Neural progenitor cell (in vitro differentiated cells): ENCODE measurements around the gene QKI. TPM values are rescaled to one million over a fixed set of nuclear protein-coding genes. Genes with fewer than 3 reads are reported as not detected.

Source experiments
- DNase-seq: peaks from one replicate; pipeline ENCODE4 v3.0.0-alpha.2; 2016; ENCODE audit warnings: low spot score
- H2AFZ ChIP-seq: fragments of 200-600 bp; sonication (generic); replicated peaks from 2 replicates; pipeline ENCODE4 v1.6.1; 2016; ENCODE audit warnings: antibody characterized with exemption
- H3F3A ChIP-seq: fragments of 200-600 bp; sonication (generic); 2 replicates; pipeline ENCODE4 v1.6.1; 2016; ENCODE audit warnings: antibody characterized with exemption, low read depth
- H3K27ac ChIP-seq: fragments of 200-600 bp; sonication (generic); 2 replicates; pipeline ENCODE4 v1.5.1; 2016; ENCODE audit warnings: mild to moderate bottlenecking
- H3K27me3 ChIP-seq: fragments of 200-600 bp; sonication (generic); 2 replicates; pipeline ENCODE4 v1.6.1; 2016; ENCODE audit warnings: mild to moderate bottlenecking, moderate library complexity
- H3K36me3 ChIP-seq: fragments of 200-600 bp; sonication (generic); 2 replicates; pipeline ENCODE4 v1.5.1; 2016
- H3K4me1 ChIP-seq: fragments of 200-600 bp; sonication (generic); 2 replicates; pipeline ENCODE4 v1.6.1; 2016; ENCODE audit warnings: mixed run types
- H3K4me2 ChIP-seq: fragments of 200-600 bp; sonication (generic); 2 replicates; pipeline ENCODE4 v1.6.1; 2016
- H3K4me3 ChIP-seq: fragments of 200-600 bp; sonication (generic); 2 replicates; pipeline ENCODE4 v1.5.1; 2016
- H3K79me2 ChIP-seq: fragments of 200-600 bp; sonication (generic); 2 replicates; pipeline ENCODE4 v1.6.1; 2016; ENCODE audit warnings: low read depth
- H3K9ac ChIP-seq: fragments of 200-600 bp; sonication (generic); 2 replicates; pipeline ENCODE4 v1.6.1; 2016
- H3K9me3 ChIP-seq: fragments of 200-600 bp; sonication (generic); 2 replicates; pipeline ENCODE4 v1.5.1; 2016; ENCODE audit warnings: low read depth
- H4K20me1 ChIP-seq: fragments of 200-600 bp; sonication (generic); 2 replicates; pipeline ENCODE4 v1.6.1; 2016; ENCODE audit warnings: low read depth
- H3K27ac Mint-ChIP-seq: 3 replicates; pipeline ENCODE4 v1.8.0; 2021; ENCODE audit warnings: mixed read lengths
- H3K27me3 Mint-ChIP-seq: 2 replicates; pipeline ENCODE4 v1.8.0; 2022; ENCODE audit warnings: low read depth, mild to moderate bottlenecking, inconsistent platforms, moderate library complexity, mixed read lengths; ENCODE audit not compliant: insufficient read depth
- H3K36me3 Mint-ChIP-seq: 3 replicates; pipeline ENCODE4 v1.8.0; 2021; ENCODE audit warnings: mixed read lengths
- H3K4me1 Mint-ChIP-seq: 3 replicates; pipeline ENCODE4 v1.8.0; 2021; ENCODE audit warnings: mixed read lengths
- H3K4me3 Mint-ChIP-seq: 3 replicates; pipeline ENCODE4 v1.8.0; 2021; ENCODE audit warnings: mild to moderate bottlenecking, moderate library complexity, mixed read lengths
- H3K9me3 Mint-ChIP-seq: 3 replicates; pipeline ENCODE4 v1.8.0; 2020; ENCODE audit warnings: mixed read lengths
- EZH2 ChIP-seq: fragments of 200-600 bp; sonication (generic); IDR thresholded peaks from 2 replicates; pipeline ENCODE4 v1.6.1; 2017; ENCODE audit warnings: antibody characterized with exemption, mild to moderate bottlenecking, moderate library complexity
- EZH2phosphoT487 ChIP-seq: fragments of 200-600 bp; sonication (generic); IDR thresholded peaks from 2 replicates; pipeline ENCODE4 v1.6.1; 2017; ENCODE audit warnings: antibody characterized with exemption
- total RNA-seq: library from RNA; depleted of rRNA; stranded (reverse); fragments of >200 nt; gene quantifications from 2 replicates; pipeline ENCODE4 v1.2.3, GENCODE V29; 2015; ENCODE audit warnings: low replicate concordance
- TF ChIP-seq, protein P1 (sequence below): fragments of 200-600 bp; sonication (generic); IDR thresholded peaks from 2 replicates; pipeline ENCODE4 v1.5.1; 2017; ENCODE audit warnings: antibody characterized with exemption, mild to moderate bottlenecking

Gene QKI
- total RNA-seq, 1 donor from 2014 or later = 212 TPM

DNA sequence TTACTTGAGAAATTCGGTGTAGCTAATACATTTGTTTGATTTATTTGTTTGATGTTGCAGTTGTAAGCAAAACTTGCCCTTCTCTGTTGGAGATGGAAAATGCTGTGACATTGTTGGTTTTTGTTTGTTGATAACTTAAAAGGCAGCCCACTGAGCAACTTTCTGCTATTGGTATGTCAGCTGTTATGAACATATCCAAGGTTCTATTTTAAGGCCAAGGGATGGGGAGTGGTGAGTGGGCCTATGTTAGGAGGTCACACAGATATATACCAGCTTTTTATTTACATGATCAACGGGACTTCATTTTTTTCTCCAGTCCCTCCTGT lies 5.7 kb downstream of the QKI start:
- Histone ChIP-seq H3K4me2 (peak overlapping the region; percentile 96), H3K4me1 (peaks cover 50% of the 10 kb centered on the region), H3K79me2 (peaks cover 100% of the 10 kb centered on the region), H3K9ac (no peak overlapping the region), H3K36me3 (no peaks in the 10 kb centered on the region), H3K4me3 (peak overlapping the region; percentile 7), H2AFZ (no peak overlapping the region), H3K9me3 (no peaks in the 10 kb centered on the region), H3F3A (peaks cover 8% of the 10 kb centered on the region), H3K27ac (no peak overlapping the region), H4K20me1 (peaks cover 95% of the 10 kb centered on the region), H3K27me3 (no peaks in the 10 kb centered on the region)
- Mint-ChIP-seq H3K9me3 (peaks cover 31% of the 10 kb centered on the region), H3K36me3 (peaks cover 36% of the 10 kb centered on the region), H3K4me1 (peaks cover 32% of the 10 kb centered on the region), H3K27me3 (peaks cover 5% of the 10 kb centered on the region), H3K27ac (no peak overlapping the region), H3K4me3 (peak overlapping the region; percentile 84)
- TF ChIP-seq EZH2phosphoT487 (no peak), EZH2 (no peak)
- TF ChIP-seq, protein P1, sequence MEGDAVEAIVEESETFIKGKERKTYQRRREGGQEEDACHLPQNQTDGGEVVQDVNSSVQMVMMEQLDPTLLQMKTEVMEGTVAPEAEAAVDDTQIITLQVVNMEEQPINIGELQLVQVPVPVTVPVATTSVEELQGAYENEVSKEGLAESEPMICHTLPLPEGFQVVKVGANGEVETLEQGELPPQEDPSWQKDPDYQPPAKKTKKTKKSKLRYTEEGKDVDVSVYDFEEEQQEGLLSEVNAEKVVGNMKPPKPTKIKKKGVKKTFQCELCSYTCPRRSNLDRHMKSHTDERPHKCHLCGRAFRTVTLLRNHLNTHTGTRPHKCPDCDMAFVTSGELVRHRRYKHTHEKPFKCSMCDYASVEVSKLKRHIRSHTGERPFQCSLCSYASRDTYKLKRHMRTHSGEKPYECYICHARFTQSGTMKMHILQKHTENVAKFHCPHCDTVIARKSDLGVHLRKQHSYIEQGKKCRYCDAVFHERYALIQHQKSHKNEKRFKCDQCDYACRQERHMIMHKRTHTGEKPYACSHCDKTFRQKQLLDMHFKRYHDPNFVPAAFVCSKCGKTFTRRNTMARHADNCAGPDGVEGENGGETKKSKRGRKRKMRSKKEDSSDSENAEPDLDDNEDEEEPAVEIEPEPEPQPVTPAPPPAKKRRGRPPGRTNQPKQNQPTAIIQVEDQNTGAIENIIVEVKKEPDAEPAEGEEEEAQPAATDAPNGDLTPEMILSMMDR = no peak
- no peak for DNase-seq

DNA sequence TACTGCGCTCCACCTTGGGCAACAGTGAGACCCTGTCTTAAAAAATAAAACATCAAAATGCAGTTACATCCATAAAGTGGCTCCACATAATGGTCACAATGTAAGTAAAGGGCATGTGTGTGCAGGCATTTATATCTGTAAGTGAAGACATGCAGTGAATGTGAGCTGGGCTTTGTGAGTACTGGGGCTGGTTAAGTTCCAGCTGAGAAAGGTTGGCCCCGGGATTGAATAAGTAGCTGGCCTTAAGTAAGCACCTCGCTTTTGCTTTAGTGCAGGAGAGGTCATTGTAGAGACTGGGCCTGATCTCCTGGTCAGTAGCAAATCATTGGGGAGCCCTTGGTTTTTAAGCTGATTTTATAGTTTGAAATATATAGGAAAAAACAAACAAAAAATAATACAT lies 8.0 kb downstream of the QKI start:
- Histone ChIP-seq H4K20me1 (peaks cover 99% of the 10 kb centered on the region), H3K4me3 (no peak overlapping the region), H3K27ac (no peak overlapping the region), H3K36me3 (no peaks in the 10 kb centered on the region), H3K9me3 (no peaks in the 10 kb centered on the region), H3K79me2 (peaks cover 100% of the 10 kb centered on the region), H2AFZ (no peak overlapping the region), H3K27me3 (no peaks in the 10 kb centered on the region), H3K9ac (no peak overlapping the region), H3F3A (peaks cover 8% of the 10 kb centered on the region), H3K4me1 (peaks cover 56% of the 10 kb centered on the region), H3K4me2 (peak overlapping the region; percentile 21)
- TF ChIP-seq, protein P1 = no peak
- TF ChIP-seq EZH2 (no peak), EZH2phosphoT487 (no peak)
- Mint-ChIP-seq H3K4me1 (peaks cover 32% of the 10 kb centered on the region), H3K36me3 (peaks cover 43% of the 10 kb centered on the region), H3K27me3 (no peaks in the 10 kb centered on the region), H3K4me3 (no peak overlapping the region), H3K9me3 (peaks cover 43% of the 10 kb centered on the region), H3K27ac (no peak overlapping the region)
- peak; percentile 42 for DNase-seq

DNA sequence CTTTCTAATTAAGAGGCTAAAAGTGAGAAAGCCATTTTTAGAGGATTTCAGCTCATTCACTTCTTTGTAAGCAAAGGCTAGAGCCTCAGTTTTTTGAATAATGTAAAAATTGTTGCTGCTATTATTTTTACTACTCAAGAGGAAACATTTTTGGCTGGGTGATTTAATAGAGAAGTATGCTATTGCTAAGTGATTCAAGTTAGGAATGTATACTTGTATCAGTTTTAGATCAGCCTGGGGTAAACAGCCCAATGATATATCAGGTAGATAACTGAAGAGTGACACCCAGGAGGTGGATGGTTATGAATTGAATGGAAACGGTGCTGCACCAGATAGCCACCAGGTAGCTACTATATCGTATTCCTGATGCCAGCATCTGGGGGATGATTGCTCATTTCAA lies 9.2 kb downstream of the QKI start:
- no peak overlapping the region for H3K4me3 Mint-ChIP-seq
- H3K27ac Mint-ChIP-seq = no peak overlapping the region
- H3K27me3 ChIP-seq = no peaks in the 10 kb centered on the region
- H3K36me3 ChIP-seq = no peaks in the 10 kb centered on the region
- H3K79me2 ChIP-seq = peaks cover 100% of the 10 kb centered on the region
- no peak overlapping the region for H3K27ac ChIP-seq
- no peak overlapping the region for H3K9ac ChIP-seq
- no peak for DNase-seq
- no peaks in the 10 kb centered on the region for H3K27me3 Mint-ChIP-seq
- no peak overlapping the region for H2AFZ ChIP-seq
- H3F3A ChIP-seq = peaks cover 8% of the 10 kb centered on the region
- peaks cover 49% of the 10 kb centered on the region for H3K9me3 Mint-ChIP-seq
- peaks cover 26% of the 10 kb centered on the region for H3K4me1 Mint-ChIP-seq
- no peaks in the 10 kb centered on the region for H3K9me3 ChIP-seq
- peaks cover 46% of the 10 kb centered on the region for H3K36me3 Mint-ChIP-seq
- TF ChIP-seq EZH2phosphoT487 (no peak), EZH2 (no peak)
- TF ChIP-seq, protein P1 = no peak
- no peak overlapping the region for H3K4me3 ChIP-seq
- H4K20me1 ChIP-seq = peaks cover 99% of the 10 kb centered on the region
- no peak overlapping the region for H3K4me2 ChIP-seq
- H3K4me1 ChIP-seq = peaks cover 53% of the 10 kb centered on the region
